ENCODE data around the gene CPNE5. TPM values are rescaled to one million over a fixed set of nuclear protein-coding genes. Genes with fewer than 3 reads are reported as not detected.

Gene CPNE5
- total and polyA plus RNA-seq, 2 of the 4 experiments (the other 2 are of a cell fraction) = 0.07 TPM; not detected in 1

GRCh38 chr6:36700071-36700812, 139.0 kb downstream of the CPNE5 start:
- no peak overlapping the region for H2BK15ac ChIP-seq (ENCODE audit: low read depth, low read length)
- in situ Hi-C loops (cut with MboI; ENCODE audit: low sequenced_read_pairs) (loop anchor here (5.0 kb wide), 1 partner anchor 52 kb away; no protein-coding TSS in a partner anchor), intact Hi-C loops (cut with micrococcal nuclease) (no loop called here), dilution Hi-C loops (cut with HindIII; ENCODE audit: low sequenced_read_pairs, unreplicated experiment) (no loop called here)
- H3K4ac ChIP-seq (ENCODE audit: low read depth, low read length) = no peak overlapping the region
- no peak overlapping the region for H4K8ac ChIP-seq (ENCODE audit: low read depth in 2 of 2, low read length in 2 of 2)
- no peak overlapping the region for H3K18ac ChIP-seq (ENCODE audit: low read depth, low read length)
- no peak overlapping the region for H2AK5ac ChIP-seq (ENCODE audit: low read depth, low read length)
- no peak overlapping the region for H3K4me2 ChIP-seq (ENCODE audit: low read depth, low read length)
- H4K91ac ChIP-seq (ENCODE audit: insufficient read depth, low read depth, low read length) = no peak overlapping the region
- no peak overlapping the region for H2BK120ac ChIP-seq (ENCODE audit: low read depth, low read length)
- ATAC-seq (ENCODE audit: low read depth) (no peak), DNase-seq (no peak)
- ChIA-PET POLR2A (ENCODE audit: unreplicated experiment) (no interaction called here), CTCF (interaction anchor here (0.9 kb wide), 1 partner anchor 24 kb away, joined by 3 read pairs; no protein-coding TSS in a partner anchor)
- H3K14ac ChIP-seq (replicated peaks; ENCODE audit: low read depth, low read length) = no peak overlapping the region
- no peaks in the 10 kb centered on the region for H3K4me1 ChIP-seq (ENCODE audit: control insufficient read depth, insufficient read depth, low read length)
- H3K9me3 ChIP-seq (ENCODE audit: control insufficient read depth, insufficient read depth, low read length) = peaks cover 3% of the 10 kb centered on the region
- H2AK9ac ChIP-seq (replicated peaks; ENCODE audit: low read depth, low read length, poor library complexity) = no peak overlapping the region
- TF ChIP-seq BHLHE40 (IDR thresholded peaks at IDR 0.05; ENCODE audit: low read depth, low read length) = no peak
- TF ChIP-seq CTCF (conservative IDR thresholded peaks at IDR 0.05; ENCODE audit: low read depth, low read length) = no peak
- no peak for TF ChIP-seq SMC3 (IDR thresholded peaks at IDR 0.05; ENCODE audit: low read depth, low read length)
- no peak for TF ChIP-seq USF2 (IDR thresholded peaks at IDR 0.05; ENCODE audit: low read depth, low read length)
- no peak for TF ChIP-seq RAD21 (IDR thresholded peaks at IDR 0.05; ENCODE audit: low read length)
- H2BK5ac ChIP-seq (ENCODE audit: low read depth, low read length, poor library complexity, severe bottlenecking) = no peak overlapping the region
- H3K27ac ChIP-seq (ENCODE audit: insufficient read depth, low read length) = no peak overlapping the region
- no peaks in the 10 kb centered on the region for H4K20me1 ChIP-seq (ENCODE audit: insufficient read depth, low read length)
- no peaks in the 10 kb centered on the region for H3K79me1 ChIP-seq (ENCODE audit: low read depth in 1 of 2, low read length in 2 of 2)
- H3K4me3 ChIP-seq (ENCODE audit: insufficient read depth, low read depth, low read length) = no peak overlapping the region
- H4K5ac ChIP-seq (ENCODE audit: low read depth, low read length) = no peak overlapping the region
- H3K9me1 ChIP-seq (ENCODE audit: insufficient read depth, low read length) = peaks cover 3% of the 10 kb centered on the region; the same call in 1 of the 2 replicates
- WGBS, 2 experiments (ENCODE audit: extremely low coverage in 2 of 2, insufficient read length in 1 of 2) = no CpG with 5 or more reads among the region's 7 CpGs
- H3K27me3 ChIP-seq (ENCODE audit: control insufficient read depth, insufficient read depth, low read length) = peaks cover 21% of the 10 kb centered on the region
- BruUV-seq (replicated peaks) = no TSS peak
- H2BK20ac ChIP-seq (ENCODE audit: low read depth, low read length) = no peak overlapping the region
- no peak overlapping the region for H3K9ac ChIP-seq (ENCODE audit: low read depth, low read length)
- H3K56ac ChIP-seq (ENCODE audit: extremely low read depth, insufficient read depth, low read length) = no peak overlapping the region
- no peaks in the 10 kb centered on the region for H3K36me3 ChIP-seq (ENCODE audit: control insufficient read depth, insufficient read depth, low read length)
- H2AFZ ChIP-seq (replicated peaks; ENCODE audit: low read length, poor library complexity) = no peak overlapping the region
- H3K23ac ChIP-seq (ENCODE audit: low read depth, low read length) = no peak overlapping the region
